GM19438 (cell line): ENCODE results near the gene C1orf141.
"Not testable (repeated sequence)": the region's sequence is repeated elsewhere in the genome, so short reads cannot be mapped to it uniquely, and the experiment has no call there.

Experiments used
- ATAC-seq: cut with Tn5 transposase; IDR thresholded peaks from one replicate; pipeline ENCODE4 v1.9.1; 2021; ENCODE audit warnings: low read depth; ENCODE audit not compliant: unreplicated experiment

C1orf141 gene

DNA sequence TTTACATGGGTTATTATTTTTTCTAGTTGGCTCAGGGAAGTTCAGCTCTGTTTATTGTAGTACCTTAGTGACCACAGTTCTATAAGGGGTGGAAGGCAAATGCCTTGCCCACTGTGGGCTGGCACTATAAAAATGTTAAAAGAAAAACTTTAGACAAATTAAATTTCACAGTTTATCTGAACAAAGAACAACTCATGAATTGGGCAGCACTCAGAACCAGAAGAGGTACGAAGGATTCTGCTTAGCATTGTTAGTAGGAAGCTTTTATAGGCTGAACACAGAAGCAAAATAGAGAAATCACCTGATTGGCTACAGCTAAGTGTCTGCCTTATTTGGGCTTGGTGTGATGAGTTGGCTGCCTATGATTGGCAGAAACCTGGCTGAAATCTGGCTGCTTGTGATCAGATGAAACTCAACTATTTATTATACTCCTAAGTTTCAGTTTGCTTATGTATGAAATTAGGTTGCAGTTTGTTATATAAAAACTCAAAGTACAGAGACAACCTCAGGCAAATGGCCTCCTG lies 45.0 kb downstream of the C1orf141 start:
- ATAC-seq, result no peak

DNA sequence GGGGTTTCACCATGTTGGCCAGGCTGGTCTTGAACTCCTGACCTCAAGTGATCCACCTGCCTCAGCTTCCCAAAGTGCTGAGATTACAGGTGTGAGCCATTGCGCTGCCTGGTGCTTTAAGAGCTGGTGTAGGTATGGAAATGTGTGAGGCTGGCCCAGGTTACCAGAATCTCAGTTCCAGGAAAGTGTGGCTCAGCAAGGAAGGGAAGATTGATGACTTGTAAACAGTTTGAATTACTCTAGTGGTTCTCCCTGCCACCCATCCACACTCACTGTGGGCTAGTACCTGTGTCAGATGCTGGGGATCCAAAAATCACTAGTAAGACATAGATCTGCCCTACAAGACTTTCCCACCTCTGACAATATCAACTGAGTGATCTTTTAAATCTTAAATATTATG lies 46.3 kb downstream of the C1orf141 start:
- no peak for ATAC-seq

DNA sequence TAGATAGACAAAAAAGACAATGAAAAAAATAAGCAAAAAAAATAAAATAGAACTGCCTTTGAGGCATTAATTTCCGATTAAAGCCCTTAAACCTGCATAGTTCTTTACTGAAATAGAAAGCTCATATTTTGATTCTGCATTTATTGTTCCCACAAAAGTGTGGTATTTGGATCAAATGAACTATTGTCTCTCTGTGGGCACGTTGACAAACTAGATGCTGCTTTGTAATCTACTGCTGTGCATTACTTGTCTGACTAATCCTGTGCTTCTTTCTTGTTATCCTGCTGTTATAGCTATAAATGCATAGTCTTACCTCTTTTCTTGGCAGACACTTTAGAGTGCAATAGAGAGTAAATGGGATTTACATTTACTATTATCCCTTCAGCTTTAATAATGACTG lies 49.4 kb downstream of the C1orf141 start:
- ATAC-seq, result no peak

DNA sequence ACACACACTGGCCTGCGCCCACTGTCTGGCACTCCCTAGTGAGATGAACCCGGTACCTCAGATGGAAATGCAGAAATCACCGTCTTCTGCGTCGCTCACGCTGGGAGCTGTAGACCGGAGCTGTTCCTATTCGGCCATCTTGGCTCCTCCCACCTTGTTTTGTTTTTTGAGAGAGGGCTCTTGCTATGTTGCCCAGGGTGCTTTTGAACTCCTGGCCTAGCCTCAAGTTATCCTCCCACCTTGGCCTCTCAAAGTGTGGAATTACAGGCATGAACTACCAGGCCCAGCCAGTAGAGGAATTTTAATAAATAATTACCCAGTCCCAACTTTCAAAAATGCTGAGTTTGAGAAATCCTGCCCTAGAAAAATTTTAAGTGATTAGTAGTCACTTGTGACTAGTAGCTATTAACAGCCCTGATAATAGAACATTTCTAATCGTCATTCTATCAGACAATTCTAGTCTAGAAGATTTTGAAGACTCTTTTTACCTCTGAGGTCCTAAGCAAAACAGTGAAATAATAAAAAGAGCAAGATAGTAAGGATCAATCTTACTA lies 49.9 kb downstream of the C1orf141 start:
- ATAC-seq, result no peak

DNA sequence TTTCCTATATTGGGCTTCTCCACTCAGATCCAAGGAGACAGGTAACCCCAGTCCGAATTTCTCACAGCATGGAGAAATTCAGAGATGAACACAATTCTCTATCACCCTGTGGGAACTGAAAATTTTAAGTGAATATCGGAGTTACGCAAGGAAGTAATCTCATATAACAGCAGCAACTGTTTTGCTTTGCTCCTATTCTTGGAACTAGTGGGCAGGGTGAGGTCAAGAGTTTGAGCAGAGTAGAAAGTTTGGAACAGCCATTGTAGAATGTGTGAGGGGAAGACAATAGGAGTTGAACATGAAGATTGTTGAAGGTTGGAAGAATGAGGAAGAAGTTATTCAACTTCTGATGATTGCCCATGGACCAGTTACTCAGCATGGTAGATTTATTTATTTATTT lies 56.5 kb downstream of the C1orf141 start:
- ATAC-seq, result no peak

DNA sequence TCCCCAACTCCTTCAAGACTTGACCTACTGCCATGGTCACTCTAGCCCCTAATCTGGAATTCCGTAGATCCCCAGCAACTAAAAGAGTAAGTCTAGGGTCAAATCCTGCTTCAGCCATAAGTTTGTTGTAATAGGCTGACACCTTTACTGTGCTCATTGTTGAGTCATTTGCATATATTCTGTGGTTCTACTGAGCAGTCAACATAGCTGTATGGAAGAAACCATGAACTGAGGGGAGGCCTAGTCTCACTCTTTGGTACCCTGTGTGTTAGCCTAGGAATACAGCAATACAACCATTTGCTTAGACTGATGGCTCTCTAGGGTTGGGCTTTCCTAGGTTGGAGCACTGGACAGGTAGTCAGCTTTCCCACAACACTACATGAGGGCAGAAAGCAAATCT lies 57.2 kb downstream of the C1orf141 start:
- no peak for ATAC-seq

DNA sequence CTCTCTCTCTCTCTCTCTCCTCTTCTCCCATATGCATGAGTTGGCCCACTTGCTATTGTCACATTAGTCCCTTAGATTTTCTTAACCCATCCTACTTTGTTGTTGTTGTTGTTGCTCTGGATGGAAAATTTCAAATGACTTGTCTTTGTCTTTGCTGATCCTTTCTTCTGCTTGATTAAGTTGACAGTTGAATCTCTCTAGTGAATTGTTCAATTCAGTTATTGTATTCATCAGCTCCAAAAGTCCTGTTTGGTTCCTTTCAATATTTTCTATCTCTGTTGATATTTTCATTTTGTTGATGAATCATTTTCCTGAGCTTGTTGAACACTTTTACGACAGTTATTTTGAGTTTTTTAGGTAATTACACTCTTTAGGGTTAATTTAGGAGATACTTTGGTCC lies 62.0 kb downstream of the C1orf141 start:
- no peak for ATAC-seq

DNA sequence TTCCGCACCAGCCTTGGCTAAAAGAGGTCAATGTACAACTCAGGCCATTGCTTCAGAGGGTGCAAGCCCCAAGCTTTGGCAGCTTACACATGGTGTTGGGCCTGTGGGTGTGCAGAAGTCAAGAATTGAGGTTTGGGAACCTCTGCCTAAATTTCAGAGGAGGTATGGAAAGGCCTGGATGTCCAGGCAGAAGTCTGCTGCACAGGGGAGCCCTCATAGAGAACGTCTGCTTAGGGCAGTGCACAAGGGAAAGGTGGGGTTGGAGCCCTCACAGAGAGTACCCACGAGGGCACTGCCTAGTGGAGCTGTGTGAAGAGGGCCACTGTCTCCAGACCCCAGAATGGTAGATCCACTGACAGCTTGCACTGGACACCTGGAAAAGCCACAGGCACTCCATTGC lies 67.1 kb downstream of the C1orf141 start:
- ATAC-seq, result not testable (repeated sequence)

DNA sequence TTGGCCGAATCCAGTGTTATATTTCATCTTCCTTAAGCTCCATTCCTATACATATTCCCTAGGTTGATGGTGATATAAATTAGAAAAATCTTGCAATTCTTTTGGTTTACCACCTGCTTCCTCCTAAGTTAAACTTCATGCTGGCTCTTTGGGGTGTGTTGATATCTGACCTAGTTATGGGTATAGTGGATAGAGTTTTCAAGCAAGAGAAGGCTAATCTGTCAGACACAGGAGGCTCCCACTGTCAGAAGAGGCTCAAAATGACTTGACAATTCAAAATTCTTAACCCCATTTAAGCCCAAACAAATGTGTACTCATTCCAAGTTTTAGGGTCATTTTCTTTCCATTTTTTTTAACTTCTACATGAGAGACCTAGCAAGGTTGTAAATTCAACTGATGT lies 72.4 kb downstream of the C1orf141 start:
- ATAC-seq, result no peak

DNA sequence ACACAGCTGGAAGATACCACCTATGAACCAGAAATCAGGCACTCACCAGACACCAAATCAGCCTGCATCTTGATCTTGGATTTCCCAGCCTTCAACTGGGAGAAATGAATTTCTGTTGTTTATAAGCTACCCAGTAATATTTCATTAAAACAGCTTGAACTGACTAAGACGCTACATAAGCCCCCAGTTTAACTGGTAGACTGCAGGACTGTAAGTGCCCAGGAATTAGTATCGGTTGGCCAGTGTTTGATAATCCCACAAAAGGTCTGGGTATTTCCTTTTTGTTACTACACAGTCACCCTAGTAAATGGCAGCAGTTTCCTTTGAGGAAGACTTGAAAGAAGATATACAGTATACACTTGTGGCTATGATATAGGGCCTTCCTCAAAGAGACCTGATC lies 73.5 kb downstream of the C1orf141 start:
- no peak for ATAC-seq

DNA sequence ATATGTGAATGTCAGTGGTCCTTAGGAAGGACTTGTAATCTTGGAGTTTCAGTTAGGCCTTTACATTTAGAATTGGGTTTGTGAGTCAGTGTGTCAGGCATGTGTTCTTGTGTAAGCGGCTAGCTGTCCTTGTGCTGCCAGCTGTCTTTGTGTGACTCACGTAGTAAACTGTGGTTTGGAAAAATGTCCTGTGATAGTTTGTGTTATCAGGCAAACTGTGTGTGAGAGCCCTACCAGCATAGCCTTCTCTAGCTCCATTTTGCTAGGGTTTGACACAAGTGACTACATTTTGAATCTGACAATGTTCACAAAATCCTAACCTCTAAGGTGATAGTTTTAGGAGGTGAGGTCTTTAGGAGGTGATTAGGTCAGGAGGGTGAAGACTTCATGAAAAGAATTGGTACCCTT lies 74.0 kb downstream of the C1orf141 start:
- ATAC-seq, result no peak

DNA sequence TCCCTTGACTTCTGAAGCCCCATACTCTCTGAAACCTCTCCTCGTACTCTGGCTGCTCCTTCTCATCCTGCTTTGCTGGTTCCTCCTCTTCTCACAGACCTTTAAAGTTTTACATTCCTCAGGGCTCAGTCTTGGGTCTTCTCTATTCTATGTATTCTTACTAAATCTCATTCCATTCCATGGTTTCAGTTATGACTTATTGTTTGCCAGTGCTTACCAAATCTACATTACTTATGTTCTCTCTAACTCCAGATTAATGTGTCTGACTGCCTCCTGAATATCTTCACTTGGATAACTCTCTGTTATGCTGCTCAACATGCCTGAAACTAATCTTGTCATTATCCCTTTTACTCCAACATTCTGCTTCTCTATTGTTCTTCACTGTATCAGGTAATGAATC lies 75.4 kb downstream of the C1orf141 start:
- no peak for ATAC-seq

DNA sequence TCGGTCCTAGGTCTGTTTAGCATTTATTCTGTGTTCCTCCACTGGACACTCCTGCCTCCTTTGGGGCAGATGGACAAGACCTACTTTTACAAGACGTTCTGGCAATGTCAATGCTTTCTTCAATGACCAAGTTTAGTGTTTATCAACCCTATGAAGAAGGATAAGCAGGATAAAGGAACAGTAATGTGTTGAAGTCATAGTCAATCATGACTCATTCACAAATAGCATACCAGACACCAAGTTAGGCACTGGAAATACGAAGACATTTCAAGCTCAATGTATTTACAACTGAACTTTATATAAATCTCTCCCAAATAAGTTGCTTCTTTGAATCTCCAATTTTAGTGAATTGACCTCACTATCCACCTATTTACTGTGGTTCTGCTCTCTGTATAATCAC lies 76.0 kb downstream of the C1orf141 start:
- no peak for ATAC-seq

DNA sequence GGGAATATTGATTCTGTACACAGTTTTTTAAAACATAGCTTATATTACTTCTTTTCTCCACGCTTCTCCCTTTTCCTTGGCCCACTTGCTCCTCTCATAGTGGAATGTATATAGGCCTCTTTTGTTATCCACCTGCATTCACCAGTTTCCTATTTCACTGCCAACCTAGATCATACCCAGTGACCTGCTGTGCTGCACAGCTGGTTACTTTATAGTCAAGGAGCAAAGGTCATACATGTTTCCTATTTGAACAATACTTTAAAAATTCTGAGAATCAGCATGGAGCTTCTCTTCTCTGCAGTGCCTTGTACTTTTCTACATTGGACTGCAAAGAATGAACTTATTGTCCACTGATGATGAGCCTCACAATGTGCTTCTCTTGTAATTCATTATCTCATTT lies 76.5 kb downstream of the C1orf141 start:
- ATAC-seq, result no peak

DNA sequence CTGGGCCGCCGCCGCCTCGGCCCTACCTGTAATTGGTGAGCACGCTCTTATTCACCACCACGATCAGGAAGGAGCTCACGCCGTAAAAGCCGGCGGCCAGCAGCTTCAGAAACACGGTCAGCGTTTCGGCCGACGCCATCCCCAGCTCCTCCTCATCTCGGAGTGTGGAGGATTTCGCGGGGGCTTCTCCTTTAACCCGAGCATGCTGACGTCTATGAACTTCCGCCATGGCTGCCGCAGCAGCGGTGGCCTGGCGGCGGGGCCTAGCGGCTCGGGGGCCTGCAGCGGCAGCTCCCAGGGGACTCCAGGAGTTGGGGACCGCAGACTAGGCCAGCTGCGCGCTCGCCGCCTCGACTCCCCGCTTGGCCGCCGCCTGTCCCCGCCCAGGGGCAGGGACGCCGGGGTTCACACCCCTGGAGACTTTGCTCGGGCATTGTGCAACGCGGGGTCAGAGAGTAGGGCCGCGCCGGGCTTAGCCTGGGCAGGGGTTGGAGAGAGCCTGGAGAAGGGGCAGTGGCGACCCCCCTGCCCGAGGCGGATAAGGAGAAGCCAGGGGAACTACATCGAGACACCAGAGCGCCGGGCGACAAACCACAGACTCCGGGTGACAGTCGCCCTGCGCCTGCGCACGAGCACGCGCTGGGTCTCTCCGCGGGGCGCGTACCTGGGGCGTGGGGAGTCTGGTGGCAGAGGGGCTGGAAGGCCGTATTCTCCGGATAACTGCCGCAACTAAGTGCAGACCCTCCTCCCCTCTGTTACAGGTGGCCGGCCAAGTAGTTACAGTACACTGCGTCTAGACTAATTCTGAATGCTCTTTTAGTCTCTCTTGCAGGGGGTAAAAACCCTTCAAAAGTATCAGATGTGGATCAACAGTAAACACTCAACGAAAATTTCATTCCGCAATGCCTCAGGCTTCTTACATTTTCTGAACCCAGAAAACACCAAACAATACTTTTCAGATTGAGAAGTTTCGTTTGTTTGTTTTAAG lies 80.7 kb downstream of the C1orf141 start, which contains the start of gene SLC35D1:
TSS of gene SLC35D1 (minus strand) at position 364 of the 988 bp plus-strand sequence. CDS start at position 229, 135 bp downstream.
- peak; percentile 79 for ATAC-seq

DNA sequence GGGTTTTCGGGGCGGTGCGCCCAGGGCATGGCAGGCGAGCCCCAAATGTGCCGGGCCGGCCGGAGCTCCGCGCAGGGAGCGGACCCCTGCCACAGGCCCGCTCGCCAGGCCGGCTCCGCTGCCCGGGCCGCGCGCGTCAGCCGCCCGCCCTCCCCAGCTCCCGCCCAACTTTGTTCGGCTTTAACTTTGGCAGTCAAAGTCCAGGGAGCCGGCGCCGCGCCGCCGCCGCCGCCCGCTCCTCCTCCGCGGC lies 81.3 kb downstream of the C1orf141 start:
- peak; percentile 36 for ATAC-seq

DNA sequence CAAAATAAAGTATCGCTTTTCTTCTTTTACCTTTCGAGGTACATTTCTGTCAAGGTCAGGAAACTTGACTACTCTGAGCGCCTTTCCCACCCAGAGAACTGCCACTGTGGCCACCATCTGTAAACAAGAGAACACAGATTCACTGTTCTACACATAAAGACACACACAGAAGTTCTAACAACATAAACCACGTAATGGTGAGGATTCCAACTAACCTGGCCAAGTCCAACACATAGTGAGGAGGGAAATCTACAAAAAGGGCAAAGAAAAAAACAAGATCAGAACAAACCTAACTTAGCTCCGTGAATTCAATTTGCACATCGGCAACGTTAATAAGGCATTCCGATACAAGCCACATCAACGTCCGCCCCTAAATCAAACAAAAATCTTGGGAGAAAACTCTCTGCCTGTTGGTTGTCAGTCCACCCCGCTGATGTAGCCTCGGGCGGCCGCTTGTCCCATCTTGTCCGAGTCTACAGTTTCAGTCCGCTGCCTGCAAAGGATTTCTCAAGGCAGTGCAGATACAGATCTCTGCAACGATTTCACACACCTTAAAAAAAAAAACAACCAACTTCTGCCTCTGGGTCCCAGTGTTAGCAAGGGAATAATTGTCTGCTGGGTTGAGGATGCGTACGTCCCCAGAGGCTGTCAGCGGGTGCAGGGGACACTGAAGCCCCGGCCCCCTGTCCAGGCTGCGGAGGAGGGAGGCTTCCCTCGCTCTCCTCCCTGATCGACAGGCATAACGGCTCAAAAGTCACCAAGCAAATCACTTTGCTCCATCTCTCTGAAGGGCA lies 81.8 kb downstream of the C1orf141 start:
- peak; percentile 29 for ATAC-seq

DNA sequence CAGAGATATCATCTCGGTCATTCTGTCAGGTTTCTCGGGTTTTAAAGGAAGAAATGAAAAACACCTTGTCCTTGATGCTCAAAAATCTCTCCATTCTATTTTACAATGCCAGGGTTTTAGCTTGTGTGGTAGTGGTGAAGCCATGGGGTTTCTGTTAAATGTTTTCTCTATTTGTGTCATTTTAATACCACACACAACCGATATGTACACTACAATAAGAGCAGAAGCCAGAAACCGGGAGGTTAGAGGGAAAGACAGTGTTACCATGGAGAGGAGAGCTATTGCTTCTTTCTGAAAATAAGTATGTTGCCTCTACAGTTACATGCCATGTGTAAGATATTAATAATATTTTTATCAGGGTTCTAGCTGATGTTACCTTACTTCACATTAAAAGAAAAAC lies 83.6 kb downstream of the C1orf141 start:
- ATAC-seq, result no peak

DNA sequence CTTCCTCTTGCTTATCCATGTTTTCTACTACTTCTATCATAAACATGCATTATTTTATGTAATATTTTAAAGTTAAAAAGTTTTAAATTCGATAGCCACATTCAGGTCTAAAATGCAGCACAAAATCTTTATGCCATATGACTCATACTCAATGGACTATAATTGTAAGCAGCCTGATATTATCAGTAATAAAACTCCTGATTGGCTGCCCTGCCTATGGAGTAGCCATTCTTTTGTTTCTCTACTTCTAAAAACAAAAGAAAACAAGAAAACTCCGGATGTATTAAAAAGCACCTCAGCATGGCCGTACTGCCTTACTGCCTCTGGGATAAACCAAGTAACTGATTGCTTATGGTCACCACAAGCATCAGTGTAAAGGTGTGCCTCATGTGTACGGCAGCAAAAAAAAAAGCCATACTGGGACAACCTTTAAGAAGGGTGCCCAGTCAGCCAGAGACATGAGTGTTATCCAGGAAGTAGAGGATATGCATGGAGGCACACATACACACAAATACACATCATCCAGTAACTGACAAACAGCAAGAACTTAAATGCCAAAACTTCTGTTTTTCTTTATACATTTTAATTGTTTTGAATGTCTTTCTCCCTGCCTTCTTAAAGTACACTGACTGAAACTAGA lies 90.0 kb downstream of the C1orf141 start:
- ATAC-seq, result no peak

DNA sequence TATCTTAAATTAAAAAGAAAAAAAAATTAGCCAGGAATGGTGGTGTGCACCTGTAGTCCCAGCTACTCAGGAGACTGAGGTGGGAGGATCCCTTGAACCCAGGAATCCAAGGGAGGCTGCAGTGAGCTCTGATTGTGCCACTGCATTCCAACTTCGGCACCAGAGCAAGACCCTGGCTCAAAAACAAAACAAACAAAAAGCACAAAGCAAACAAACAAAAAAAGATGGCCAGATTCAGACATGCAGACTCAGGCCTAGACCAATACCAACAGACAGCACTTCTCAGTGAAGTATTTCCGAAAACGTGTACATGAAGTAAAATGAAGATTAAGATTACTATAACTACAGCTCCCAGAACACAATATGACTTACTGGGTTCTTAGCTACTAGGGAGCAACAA lies 91.4 kb downstream of the C1orf141 start:
- no peak for ATAC-seq
